Superior temporal gyrus (tissue), 1 donor: ENCODE data around the gene PTPRF.

Source experiments
- DNase-seq: peaks from one replicate; pipeline ENCODE4 v3.0.0-alpha.2; 2016; ENCODE audit errors: extremely low spot score

The PTPRF gene

GRCh38 chr1:43660355-43660754 lies 129.7 kb downstream of the PTPRF start:
- no peak for DNase-seq

GRCh38 chr1:43664369-43664768 lies 133.7 kb downstream of the PTPRF start:
- no peak for DNase-seq

GRCh38 chr1:43666608-43667007 lies 135.9 kb downstream of the PTPRF start:
- DNase-seq = no peak

- DNase-seq = no peak
Measured at GRCh38 chr1:43668956-43669355, 138.3 kb downstream of the PTPRF start.

GRCh38 chr1:43669878-43670277 lies 139.2 kb downstream of the PTPRF start:
- DNase-seq = no peak

- DNase-seq = no peak
Measured at GRCh38 chr1:43671193-43671592, 140.5 kb downstream of the PTPRF start.

- DNase-seq = no peak
Measured at GRCh38 chr1:43671626-43672330, 141.1 kb downstream of the PTPRF start.

- no peak for DNase-seq
Measured at GRCh38 chr1:43673261-43673660, 142.6 kb downstream of the PTPRF start.
